GM21717 (cell line): ENCODE results near the gene VSTM4.

Source experiments
- ATAC-seq: cut with Tn5 transposase; IDR thresholded peaks from one replicate; pipeline ENCODE4 v1.9.1; 2021; ENCODE audit warnings: mild to moderate bottlenecking, moderate library complexity; ENCODE audit not compliant: unreplicated experiment

Gene VSTM4

DNA sequence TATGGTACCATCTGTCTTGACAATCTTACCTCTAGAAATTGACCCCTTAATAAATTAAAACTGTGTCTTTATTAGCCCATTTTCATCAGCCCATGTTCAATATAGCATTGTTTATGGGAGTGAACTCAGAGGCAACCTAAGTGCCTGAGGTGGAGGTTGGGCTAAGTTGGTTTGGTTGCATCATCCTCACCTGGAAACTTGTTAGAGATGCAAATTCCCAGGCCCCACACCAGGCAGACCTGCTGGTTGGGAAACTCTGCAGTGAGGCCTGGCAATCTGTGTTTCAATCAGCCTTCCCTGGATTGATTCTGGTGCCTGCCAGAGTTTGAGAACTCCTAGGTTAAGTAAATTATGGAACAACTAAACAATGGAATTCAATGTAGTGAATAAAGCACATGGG lies 27.9 kb upstream of the VSTM4 start:
- no peak for ATAC-seq

DNA sequence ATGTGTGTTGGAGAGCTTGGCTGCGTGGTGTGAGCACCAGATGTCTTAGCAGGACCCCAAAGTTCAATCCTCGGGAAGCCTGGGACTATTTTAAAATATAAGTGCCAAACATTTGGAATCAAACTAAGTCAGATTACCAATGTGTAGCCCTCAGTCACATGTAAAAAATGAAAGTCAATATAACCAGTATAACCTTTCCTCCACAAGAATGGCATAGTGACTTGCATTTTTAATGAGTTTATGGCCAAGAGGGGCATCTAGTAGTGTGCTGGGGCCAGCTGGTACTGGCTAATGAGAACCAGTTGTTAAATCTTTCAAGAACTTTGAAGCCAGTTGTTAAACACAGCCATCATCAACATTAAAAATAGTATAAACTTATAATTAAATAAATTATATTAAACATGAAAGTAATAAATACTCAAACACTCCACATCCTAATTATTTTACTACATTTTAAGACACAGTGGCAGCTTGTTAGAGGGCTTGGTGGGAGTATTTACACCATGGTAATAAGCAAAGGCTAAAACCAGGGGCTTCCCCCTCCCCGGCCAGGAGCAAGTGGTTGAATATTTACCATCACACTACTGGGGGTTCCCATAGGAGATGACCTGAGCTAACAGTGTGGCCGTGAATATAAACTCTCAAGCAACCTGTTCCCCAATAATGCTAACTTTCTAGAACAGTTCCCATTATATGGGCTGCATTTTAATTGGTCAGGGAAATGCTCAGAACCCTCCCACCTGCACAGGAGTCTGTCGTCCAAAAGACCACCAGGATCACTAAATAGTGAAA lies 26.4 kb upstream of the VSTM4 start:
- no peak for ATAC-seq

DNA sequence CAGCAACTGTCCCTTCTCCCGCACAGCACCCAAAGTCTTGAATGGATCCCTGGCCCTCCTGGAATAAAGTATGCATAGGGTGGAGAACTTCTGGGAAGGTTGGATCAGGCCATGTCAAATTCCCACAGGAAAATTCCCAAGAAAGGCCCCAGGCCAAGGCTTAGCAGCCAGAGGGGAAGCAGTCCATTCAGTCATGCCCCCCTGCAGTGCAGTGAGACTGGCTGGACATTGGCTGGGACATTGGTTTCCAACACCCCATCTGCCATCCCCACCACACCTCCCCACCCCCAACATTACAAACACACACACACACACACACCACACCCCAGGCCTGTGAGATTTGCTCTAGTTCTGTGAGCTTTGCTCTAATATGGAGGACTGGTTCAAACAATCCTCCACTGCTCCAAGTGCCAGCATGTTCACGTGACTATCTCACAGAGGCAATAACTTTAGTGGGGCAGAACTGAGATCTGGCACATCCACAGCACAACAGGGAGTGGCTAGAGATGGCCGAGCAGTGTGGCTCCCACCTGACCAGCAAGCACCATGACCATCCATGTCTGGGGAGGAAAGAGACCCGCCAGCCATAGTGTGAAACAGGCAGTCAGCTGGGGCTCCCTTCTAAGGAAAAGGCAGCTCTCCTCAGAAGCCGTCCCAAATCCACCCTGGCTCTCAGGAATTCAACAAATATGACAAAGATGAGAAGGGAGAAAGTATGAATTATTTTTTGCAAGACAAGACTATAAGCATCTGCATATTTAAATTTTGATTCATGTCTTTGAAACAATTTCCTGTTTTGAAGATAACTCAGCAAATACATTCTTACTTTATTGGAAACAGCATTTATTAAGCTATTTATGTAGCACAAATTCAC lies 25.2 kb upstream of the VSTM4 start:
- ATAC-seq: no peak

DNA sequence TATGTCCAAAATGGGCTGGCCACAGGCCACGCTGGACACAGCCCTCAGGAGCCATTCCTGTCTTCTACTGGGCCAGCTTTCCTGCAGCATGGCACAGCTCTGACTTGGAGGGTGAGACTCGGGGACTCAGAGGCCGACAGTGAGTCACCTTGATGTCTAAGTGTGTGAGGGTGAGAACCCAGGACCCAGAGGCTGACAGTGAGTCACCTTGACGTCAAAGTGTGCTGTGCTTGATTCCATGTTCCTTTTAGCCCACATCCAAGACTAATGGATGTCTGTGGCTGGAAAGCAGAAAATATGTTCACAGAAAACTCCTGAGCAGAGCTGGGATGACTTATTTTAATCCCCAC lies 24.5 kb upstream of the VSTM4 start:
- ATAC-seq: no peak

DNA sequence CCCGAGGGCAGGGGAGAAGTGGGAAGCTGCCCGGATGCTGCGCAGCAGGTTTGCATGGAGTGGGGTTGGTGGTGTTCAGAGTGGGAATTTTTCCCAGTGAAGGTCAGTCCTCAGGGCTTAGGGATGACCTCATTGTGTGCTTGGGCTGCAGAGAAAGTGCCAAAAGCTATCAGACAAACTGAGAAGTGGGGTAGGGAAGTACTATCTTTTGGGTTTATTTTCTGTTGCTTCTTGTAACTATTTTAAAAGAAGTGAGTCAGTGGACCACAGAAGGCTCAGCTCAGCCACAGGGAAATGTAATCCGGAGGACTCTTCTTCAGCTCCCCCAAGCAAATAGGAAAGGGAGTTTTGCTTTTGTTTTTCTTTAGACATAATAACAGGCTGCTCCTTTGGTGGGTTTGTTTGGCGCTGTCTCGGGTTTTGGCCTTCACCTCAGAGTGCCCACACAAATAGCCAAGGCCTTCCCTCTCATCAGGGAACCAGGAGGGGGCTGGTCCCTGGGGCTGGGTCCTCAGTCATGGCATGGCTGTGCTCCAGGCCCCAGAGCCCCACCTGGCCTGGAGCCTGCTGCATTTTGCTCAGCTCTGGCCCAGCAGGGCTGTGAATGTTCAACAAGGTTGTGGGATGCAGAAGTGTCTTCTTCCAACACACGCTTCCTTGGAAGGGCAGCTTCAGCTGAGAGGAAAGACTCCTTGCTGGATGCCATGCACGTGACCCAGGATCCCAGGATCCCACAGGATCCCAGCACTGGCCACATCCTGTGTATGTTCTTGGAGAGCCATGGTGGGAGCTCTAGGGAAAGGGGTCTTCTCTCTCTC lies 23.9 kb upstream of the VSTM4 start:
- no peak for ATAC-seq

DNA sequence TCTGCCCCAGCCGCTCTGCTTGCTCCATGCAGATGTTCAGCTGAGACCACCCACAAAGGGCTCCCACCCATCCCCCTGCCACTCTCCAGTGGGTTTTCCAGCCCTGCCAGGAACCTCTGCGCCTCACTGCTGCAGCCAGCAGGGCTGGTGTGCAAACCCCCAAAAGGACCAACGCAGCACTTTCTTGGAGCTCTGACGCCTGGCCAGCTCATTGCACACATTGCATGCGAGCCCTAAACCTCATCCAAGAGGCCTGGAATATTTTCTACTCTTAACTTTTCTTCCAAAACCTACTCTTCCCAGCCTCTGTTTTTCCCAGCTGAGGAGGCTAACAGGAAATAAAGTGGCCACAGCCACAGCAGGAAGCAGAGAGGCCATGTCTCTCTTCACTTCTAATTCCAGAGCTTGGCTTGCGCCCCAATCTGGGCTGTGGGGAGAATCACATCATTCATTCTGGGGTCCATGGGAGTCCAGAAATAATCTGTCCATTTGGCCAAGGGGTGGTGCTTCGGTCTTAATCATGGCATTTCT lies 23.1 kb upstream of the VSTM4 start:
- ATAC-seq: no peak

DNA sequence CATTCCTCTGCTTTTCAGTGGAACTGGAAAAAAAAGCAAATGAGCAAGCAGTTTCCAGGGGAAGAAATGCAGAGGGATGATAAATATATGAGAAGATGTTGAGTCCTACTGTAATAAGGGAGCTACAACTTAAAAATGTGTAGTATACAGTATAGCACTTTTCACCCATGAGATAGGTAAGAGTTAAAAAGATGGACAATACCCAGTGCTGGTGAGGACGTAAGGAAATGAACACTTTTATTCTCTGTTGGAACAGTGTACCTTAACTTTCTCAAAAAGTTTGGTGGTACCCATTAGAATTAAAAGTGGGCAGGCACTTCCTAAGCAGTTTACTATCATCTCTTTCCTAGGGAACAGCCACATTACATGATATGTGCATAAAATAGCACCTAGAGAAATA lies 21.2 kb upstream of the VSTM4 start:
- no peak for ATAC-seq

DNA sequence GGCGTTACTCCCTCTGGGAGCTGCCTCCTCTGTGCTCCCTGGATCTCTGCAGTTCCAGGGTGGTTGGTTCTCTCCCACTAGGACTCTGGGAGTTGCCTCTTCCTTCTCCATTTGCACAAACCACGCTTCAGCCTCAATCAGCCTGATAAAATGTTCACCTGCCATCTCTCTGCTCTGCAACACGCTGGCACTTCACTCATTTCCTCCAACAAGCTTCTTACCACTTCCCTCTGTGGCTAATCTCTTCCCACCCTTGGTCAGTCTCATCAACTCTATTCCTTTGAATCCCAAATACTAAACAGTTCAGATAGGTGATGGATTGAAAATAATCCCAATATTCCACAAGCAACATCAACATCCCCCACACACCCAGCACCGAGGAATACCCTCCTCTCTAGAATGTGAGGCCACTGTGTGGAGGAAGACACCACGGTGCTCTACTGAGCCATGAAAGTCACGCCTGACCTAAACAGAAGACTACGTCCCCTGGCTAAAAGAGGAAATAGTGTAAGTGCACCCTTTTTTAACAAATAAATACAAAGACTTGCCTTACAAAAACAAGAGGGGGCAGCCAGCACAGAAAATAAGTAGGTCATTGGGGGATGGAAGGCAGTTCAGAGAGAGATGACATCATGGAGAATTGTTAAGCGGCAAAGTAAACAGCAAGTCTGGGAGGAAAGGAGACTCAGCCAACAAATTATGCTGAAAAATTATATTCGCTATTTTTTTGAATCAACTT lies 20.4 kb upstream of the VSTM4 start:
- no peak for ATAC-seq

DNA sequence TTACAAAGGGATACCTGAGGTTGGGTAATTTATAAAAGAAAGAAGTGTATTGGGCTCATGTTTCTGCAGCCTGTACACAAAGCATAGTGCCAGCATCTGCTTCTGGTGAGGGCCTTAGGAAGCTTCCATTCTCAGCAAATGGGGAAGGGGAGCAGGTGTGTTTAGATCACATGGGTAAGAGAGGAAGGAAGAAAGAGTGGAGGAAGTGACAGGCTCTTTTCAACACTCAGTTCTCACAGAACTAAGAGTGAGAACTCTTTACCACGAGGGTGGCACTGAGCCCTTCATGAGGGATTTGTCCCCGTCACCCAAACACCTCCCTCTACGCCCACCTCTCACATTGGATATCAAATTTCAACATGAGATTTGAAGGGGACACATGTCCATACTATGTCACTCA lies 19.0 kb upstream of the VSTM4 start:
- no peak for ATAC-seq

DNA sequence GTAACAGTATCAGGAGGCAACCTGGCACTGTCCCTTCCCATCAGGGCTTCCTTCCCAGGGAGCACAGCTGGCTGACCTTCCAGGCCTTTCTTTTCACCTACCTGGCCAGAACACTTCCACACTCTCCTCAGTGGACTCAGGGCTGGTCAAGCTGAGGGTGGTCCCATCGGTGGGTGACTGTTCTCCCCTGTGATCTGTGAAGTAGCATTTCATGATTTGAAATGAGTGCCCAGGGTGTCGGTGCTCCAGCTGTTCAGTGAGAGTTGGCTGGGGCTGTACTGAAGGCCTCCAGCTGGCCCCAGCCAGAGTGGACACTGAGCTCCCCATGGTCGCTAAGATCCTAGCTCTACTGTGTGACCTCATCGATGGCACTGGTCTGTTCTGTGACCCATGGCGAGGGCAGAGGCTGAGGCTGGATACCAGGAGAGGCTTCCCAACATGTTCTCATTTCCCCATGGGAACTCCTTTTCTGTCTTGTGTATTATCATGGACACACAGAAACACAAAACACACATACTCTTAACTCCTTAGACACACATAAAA lies 18.5 kb upstream of the VSTM4 start, which contains the start of gene FAM170B:
Gene FAM170B, minus strand, starts transcription at position 316 of the 543 bp plus-strand sequence. Its CDS starts 103 bp downstream, at position 213.
- ATAC-seq: no peak

DNA sequence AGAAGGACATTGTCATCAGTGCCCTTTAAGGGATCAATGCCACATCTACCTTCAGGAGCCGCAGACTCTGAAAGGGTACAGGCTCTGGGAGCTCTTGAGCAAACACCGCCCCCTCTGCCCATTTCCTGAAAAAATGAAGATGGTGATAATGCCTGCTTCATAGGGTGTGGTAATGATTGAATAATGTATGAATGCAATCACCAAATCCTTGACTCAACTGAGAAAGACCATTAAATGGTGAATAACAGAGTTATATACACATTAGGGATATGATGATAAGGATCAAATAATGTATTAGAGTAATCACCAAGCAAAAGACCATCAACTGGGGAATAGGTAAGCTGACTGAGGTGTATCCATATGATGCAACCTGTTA lies 17.0 kb upstream of the VSTM4 start:
- no peak for ATAC-seq

DNA sequence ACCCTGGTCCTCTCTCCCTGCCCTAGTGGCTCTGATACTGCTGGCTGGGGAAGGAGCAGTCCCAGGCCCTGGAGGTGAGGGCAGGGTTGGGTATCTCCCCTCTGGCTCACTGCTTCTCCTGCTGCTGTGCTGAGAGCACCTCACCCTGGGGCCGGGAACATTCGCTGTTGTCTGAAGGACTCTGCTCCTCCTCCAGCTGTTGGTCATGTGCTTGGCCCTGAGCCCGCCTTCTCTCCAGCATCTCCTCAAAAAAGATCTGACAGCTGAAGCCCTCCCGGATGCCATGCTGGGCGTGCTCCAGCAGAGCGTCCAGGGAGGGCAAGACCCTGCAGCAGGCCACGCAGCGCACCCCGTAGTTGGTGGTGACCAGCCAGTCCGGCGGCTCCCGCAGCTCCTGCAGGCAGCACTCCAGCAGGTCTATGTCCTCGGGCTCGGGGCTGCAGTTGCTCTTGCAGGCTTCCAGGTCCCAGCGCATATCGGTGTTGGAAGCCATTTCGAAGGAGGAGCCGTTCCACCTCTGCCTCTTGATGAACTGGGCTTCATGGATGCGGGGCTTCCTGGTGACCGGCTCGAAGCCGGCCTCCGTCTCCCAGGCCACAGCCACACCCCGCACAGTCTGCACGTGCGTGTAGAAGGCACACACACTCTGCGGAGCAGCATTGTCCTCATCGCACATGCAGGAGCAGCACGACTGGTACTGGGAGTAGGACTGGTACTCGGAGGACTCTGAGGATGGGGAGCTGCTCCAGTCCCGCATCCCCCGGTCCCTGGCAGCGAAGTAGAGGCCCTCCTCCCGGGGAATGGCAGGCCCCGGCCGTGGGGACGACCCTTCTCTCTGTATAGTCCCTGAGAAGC lies 16.4 kb upstream of the VSTM4 start:
- no peak for ATAC-seq

DNA sequence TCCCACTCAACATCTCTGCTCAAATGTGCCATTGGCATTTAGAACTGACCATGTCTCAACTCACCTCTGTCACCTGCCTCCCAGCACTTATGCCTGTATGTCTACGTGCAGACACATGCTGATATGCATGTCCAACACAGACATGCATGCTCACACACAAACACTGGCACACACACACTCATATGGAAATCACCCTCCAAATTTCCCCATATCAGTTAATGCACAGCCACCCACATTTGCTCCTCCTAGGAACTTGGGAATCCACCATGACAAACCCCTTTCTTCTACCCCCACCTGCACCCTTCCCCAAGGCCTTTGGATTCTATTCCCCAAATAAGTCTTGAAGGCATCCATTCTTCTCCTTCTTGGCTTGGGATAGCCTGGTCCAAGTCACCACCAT lies 14.1 kb upstream of the VSTM4 start:
- ATAC-seq: no peak

DNA sequence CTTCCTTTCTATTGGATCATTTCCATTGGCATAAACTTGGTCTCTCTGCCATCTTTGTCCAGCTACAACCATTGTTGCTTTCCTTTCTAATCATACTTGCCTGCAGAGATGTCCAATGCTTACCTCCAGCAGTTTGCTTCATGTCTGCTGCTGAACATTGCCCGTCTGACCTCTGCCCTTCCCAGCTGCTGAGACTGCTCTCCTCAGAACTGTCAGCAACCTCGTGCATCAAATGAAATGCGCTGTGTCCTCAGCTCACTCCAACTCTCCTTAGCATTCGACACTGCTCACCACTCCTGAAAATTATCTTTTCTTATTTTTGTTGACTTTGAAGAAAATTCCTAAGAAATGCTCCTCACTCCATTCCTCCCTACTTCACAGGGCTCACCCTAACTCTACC lies 13.5 kb upstream of the VSTM4 start:
- no peak for ATAC-seq

DNA sequence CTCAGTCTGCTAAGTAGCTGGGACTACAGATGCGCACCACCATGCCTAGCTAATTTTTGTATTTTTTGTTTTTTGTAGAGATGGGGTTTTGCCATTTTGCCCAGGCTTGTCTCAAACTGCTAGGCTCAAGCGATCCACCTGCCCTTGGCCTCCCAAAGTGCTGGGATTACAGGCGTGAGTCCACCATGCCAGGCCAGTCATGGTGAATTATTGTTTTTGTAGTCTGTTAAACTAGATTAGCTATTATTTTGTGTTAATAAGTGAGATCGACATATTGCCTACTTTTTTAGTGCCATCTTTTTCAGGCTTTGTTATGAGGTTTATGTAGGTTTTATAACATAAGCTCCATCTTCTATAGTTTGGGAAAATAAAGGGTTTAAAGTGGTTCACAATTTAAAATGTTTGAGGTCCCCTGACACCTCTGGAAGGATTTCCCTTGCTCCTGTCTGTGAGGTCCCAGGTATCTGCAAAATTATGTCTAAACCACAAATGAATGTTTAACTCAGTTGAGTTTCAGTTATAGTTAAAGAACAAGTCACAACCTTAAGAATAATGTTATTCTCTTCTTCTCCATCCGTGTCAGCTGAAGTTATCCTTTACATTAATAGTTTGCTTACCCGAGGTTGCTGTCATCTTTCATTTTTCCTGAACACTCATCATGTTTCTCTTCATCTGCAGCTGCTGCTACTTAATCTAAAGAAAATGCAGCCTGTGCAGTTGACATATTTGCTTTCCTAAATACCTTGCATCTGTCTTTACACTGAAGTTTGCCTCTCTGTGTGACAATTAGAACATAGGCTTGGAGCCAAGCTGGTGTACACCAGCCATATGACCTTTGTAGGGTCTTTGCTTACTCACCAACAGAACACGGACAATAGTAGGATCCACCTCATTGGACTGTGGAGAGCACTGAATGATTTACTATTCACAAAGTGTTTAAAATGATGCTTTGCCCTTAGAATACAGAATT lies 8.9 kb upstream of the VSTM4 start:
- no peak for ATAC-seq

DNA sequence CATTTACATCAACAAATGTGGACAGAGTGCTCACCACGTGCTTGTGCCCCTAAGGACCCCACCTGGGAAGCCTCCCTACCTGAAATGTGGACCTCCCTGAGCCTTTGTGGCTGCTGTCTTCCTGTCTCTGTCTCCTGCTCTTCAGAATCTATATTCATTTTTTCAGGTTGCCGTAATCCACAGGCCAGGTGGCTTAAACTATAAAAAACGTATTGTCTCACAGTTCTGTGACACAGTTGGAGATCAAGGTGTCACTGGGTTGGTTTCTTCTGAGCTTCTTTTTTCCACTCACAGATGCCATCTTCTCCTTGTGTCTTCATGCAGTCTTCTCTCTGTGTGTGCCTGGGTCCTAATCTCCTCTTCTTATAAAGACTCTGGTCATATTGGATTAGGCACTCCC lies 5.6 kb upstream of the VSTM4 start:
- ATAC-seq: no peak

DNA sequence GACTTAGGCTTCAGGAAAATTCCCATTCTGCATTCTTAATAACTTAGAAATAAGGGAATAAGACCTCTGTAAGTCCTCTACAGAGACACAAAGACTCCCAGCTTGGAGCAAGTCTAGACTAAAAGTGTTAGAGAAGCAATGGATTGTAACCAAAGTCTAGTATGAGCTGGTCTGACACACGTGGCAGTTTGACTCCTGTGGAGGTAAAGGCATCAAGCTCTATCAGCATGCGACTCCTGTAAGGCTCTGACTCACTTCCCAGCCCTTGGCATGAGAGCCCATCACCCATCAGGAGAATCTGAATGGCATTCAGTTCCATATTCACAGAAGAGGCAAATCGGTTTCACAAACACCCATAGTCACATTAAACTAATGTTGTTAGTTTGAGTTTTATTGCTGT lies 4.4 kb upstream of the VSTM4 start:
- ATAC-seq: no peak

DNA sequence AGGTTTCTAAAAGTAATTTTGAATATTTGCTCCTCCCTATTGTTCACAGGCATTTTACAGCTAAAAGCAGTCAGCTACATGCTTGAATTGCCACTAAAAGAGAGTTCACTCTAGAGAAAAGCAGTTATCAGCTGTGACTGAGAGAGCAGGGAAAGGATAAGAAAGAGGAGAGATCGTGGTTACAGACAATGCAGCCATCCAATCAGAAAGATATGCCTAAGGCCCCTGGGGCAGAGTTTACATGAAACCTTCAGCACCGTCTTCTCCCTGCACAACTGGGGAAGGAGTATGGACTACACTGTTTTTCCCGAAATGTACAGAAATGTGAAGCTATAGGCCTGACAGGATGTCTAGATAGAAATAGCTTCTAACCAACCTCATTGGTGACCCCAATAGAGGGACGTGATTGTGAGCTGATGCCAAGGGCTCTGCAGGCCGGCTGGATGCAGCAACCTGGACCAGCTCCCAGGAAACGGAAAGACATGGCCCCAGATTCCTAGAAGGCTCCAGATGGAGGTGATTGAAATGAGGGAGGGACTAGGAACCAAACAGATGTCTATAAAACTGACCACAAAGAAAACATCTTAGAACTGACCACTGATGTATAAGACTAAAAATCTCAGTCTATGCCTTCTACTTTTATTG lies 3.2 kb upstream of the VSTM4 start:
- no peak for ATAC-seq
